ENCODE results near the gene PACSIN2. TPM values are rescaled to one million over a fixed set of nuclear protein-coding genes. Genes with fewer than 3 reads are reported as not detected.

The PACSIN2 gene
- total RNA-seq, 1 donor from 2014 or later, result 46.2 TPM

DNA sequence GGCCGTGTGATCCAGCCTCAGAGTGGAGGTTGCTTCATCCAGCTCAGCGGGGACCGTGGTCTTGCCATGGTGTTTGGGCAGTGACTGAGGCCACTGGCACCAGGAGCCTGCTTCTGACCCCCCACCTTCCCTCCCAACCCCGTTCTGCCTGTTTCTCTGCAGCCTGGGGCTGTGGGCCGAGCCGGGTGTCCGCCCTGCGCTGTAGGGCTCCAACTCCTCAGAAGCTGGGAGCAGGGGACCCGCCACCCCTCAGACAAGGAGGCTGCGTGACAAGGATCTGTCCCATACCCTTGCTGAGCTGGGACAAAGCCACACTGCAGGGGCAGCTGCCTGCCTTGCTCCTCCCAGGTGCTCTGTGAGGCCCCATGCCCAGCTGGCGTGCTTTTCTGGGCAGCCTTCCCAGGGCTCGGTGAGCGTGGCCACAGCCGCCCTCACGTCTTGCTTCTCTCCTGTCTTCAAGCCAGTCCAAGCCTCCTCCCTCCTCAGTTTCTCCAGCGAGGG is 146.1 kb downstream of the PACSIN2 start:
- Histone ChIP-seq H3K27me3 (no peaks in the 10 kb centered on the region), H3K4me1 (peaks cover 14% of the 10 kb centered on the region), H3K27ac (no peak overlapping the region), H3K36me3 (peaks cover 0 to 22% of the 10 kb centered on the region in 2 donors), H3K4me3 (no peak overlapping the region), H3K9me3 (no peaks in the 10 kb centered on the region)
- TF ChIP-seq, protein P1, sequence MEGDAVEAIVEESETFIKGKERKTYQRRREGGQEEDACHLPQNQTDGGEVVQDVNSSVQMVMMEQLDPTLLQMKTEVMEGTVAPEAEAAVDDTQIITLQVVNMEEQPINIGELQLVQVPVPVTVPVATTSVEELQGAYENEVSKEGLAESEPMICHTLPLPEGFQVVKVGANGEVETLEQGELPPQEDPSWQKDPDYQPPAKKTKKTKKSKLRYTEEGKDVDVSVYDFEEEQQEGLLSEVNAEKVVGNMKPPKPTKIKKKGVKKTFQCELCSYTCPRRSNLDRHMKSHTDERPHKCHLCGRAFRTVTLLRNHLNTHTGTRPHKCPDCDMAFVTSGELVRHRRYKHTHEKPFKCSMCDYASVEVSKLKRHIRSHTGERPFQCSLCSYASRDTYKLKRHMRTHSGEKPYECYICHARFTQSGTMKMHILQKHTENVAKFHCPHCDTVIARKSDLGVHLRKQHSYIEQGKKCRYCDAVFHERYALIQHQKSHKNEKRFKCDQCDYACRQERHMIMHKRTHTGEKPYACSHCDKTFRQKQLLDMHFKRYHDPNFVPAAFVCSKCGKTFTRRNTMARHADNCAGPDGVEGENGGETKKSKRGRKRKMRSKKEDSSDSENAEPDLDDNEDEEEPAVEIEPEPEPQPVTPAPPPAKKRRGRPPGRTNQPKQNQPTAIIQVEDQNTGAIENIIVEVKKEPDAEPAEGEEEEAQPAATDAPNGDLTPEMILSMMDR (IDR thresholded peaks at IDR 0.05), result no peak
- TF ChIP-seq POLR2AphosphoS5 (IDR thresholded peaks at IDR 0.05; ENCODE audit: insufficient read depth in 1 of 2, low read depth in 1 of 2) (peak in 1 of 2 donors; percentile 22), POLR2A (IDR thresholded peaks at IDR 0.05) (no peak)
- DNase-seq (ENCODE audit: extremely low spot score in 2 of 2), result no peak
- intact Hi-C loops (cut with DNase I), result no loop called here

DNA sequence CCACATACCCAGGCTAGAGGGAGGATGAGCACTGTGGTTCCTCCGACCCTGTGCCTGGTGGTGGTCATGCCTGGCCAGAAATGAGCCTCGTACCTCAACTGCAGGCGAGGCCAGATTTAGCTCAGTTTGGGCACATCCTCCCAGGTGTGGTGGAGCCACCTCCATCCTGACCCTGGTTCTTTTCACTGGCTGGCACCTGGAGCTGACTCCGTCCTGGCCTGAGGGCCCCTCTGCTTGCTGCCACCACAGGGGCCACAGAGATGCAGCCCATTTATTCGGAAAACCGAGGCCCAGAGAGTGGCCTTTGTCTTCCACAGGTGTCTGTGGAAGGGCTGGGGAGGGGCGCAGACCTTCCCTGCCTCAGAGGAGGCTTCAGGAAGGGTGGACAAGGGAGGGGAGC is 148.8 kb downstream of the PACSIN2 start:
- no peak overlapping the region for H3K27ac ChIP-seq
- intact Hi-C loops (cut with DNase I), result no loop called here

DNA sequence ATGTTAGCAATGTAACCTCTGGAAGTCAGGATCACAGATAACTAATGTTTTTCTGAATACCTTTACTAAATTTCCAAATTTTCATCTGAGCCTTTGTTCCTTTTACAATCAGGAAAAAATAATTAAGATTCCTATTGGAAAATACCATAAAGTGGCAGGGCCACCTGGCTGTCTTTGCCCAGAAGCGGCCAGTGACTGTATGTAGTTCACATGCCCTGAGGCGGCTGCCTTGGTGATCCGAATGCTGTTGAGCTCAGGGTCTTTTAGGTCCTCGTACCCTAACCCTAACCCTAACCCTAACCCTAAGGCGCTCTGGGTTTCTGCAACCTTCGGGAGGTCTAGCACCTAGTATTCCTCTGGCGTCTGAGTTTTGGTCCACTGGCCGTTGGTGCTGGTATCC is 149.4 kb downstream of the PACSIN2 start:
- no peaks in the 10 kb centered on the region for H3K27me3 ChIP-seq
- no peak for DNase-seq (ENCODE audit: extremely low spot score in 2 of 2)
- peaks cover 14% of the 10 kb centered on the region for H3K4me1 ChIP-seq
- intact Hi-C loops (cut with DNase I), result no loop called here
- no peak overlapping the region for H3K27ac ChIP-seq
- TF ChIP-seq, protein P1 (IDR thresholded peaks at IDR 0.05), result no peak
- TF ChIP-seq POLR2A (IDR thresholded peaks at IDR 0.05) (no peak), POLR2AphosphoS5 (IDR thresholded peaks at IDR 0.05; ENCODE audit: insufficient read depth in 1 of 2, low read depth in 1 of 2) (no peak)
- no peaks in the 10 kb centered on the region for H3K9me3 ChIP-seq
- H3K36me3 ChIP-seq, result peaks cover 0 to 1% of the 10 kb centered on the region in 2 donors
- H3K4me3 ChIP-seq, result no peak overlapping the region

More for the DNA sequence above, 148.8 kb downstream of the PACSIN2 start:
- peaks cover 14% of the 10 kb centered on the region for H3K4me1 ChIP-seq
- TF ChIP-seq POLR2AphosphoS5 (IDR thresholded peaks at IDR 0.05; ENCODE audit: insufficient read depth in 1 of 2, low read depth in 1 of 2) (no peak), POLR2A (IDR thresholded peaks at IDR 0.05) (no peak)
- TF ChIP-seq, protein P1 (IDR thresholded peaks at IDR 0.05), result no peak
- no peaks in the 10 kb centered on the region for H3K9me3 ChIP-seq
- H3K27me3 ChIP-seq, result no peaks in the 10 kb centered on the region
- DNase-seq (ENCODE audit: extremely low spot score in 2 of 2), result no peak
- H3K36me3 ChIP-seq, result peaks cover 0 to 7% of the 10 kb centered on the region in 2 donors
- no peak overlapping the region for H3K4me3 ChIP-seq

DNA sequence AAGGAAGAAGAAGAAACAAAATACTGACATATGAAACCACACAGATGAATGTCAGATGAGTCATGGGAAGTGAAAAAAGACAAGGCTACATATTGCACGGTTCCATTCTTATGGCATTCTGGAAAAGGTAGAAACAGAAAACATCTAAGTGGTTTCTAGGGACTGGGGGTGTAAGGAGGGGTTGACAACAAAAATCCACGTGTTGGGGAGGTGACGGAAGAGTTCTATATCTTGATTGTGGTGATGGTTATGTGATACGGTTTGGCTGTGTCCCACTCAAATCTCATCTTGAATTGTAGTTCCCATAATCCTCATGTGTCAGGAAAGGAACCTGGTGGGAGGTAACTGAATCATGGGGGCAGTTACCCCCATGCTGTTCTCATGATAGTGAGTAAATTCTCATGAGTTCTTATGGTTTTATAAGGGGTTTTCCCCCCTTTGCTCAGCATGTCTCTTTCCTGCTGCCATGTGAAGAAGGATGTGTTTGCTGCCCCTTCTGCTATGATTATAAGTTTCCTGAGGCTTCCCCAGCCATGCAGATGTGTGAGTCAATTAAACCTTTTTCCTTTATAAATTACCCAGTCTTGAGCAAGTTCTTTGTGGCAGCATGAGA is 151.5 kb downstream of the PACSIN2 start:
- no peak for DNase-seq (ENCODE audit: extremely low spot score in 2 of 2)
- Histone ChIP-seq H3K36me3 (no peaks in the 10 kb centered on the region), H3K4me1 (peaks cover 4% of the 10 kb centered on the region), H3K4me3 (no peak overlapping the region), H3K9me3 (no peaks in the 10 kb centered on the region), H3K27me3 (no peaks in the 10 kb centered on the region), H3K27ac (no peak overlapping the region)
- intact Hi-C loops (cut with DNase I), result no loop called here
- TF ChIP-seq, protein P1 (IDR thresholded peaks at IDR 0.05), result no peak
- TF ChIP-seq POLR2A (IDR thresholded peaks at IDR 0.05) (no peak), POLR2AphosphoS5 (IDR thresholded peaks at IDR 0.05; ENCODE audit: insufficient read depth in 1 of 2, low read depth in 1 of 2) (no peak)

DNA sequence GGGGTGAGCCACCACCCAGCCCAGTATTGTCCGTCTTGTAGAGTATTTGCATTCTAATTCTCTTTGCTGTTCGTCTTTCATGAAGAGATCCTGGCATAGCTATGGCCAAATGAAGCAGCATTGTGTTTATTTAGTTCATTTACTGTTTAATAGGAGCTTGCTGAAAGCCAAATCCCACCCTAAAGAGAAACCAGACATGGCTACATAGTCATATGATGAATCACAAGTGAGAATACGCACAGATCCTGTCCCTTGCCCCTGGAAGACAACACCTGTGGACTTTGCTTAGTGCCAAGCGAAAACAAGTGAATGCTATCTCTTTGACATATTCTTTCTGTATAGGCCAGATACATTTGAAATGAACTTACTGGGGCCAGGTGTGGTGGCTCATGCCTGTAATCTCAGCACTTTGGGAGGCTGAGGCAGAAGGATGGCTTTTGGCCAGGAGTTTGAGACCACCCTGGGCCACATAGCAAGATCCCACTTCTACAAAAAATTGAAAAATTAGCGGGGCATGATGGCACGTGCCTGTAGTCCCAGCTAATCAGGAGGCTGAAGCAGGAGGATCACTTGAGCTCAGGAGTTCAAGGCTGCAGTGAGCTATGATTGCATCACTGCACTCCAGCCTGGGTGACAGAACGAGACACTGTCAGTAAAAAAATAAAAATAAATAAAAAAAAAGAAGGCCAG is 152.8 kb downstream of the PACSIN2 start:
- no peaks in the 10 kb centered on the region for H3K9me3 ChIP-seq
- H3K36me3 ChIP-seq, result no peaks in the 10 kb centered on the region
- DNase-seq (ENCODE audit: extremely low spot score in 2 of 2), result no peak
- no peaks in the 10 kb centered on the region for H3K27me3 ChIP-seq
- no peak overlapping the region for H3K4me3 ChIP-seq
- TF ChIP-seq POLR2A (IDR thresholded peaks at IDR 0.05), result no peak
- no peak for TF ChIP-seq POLR2AphosphoS5 (IDR thresholded peaks at IDR 0.05; ENCODE audit: insufficient read depth in 1 of 2, low read depth in 1 of 2)
- TF ChIP-seq, protein P1 (IDR thresholded peaks at IDR 0.05), result no peak
- H3K27ac ChIP-seq, result no peak overlapping the region
- H3K4me1 ChIP-seq, result peaks cover 8% of the 10 kb centered on the region
- intact Hi-C loops (cut with DNase I), result no loop called here
